Activated naive CD4-positive, alpha-beta T cell treated with Interleukin-2 at 50 U/mL for 16 hours (primary cell): Measurements from ENCODE around the gene SPRR5.

Experiments used
- DNase-seq: peaks from one replicate; pipeline ENCODE4 v3.0.0-alpha.2; 2020

Gene SPRR5

DNA sequence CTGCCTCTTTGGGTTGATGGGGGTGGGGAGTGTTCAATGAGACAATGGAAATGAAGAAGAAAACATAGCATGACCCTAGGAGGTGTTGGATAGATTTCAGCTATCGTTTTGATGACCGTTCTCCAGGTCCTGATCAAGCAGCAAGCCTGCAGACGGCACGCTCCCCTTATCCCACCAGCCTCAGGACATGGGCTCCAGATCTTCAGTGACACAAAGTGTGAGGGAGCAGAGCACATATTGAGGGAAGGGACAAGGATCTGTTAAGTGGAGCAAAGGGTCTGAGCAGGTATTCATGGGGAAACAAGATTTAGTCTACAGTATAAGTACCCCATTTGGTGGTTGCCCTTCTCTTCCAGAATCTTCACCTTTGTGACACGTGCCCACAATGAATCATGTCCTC, 4.7 kb downstream of the SPRR5 start:
- no peak for DNase-seq

DNA sequence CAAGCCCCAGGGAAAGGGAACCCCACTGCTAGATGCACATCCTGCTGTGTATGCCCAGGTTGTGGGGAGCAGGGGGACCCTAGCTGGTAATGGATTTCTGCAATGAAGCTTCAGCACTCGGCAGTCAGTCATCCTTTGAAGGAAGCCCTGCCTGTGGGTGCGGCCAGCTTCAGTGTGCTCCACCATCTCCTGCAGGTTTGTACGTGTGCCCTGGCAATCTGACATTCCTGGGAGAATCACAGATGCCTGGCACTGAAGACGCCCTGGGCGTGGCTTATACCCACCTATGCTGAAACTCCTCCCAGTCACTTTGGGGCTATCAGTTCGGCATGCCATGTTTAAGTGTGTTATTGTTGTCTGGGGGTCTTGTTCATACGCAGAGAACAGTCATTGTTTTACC, 6.8 kb downstream of the SPRR5 start:
- DNase-seq, result no peak

DNA sequence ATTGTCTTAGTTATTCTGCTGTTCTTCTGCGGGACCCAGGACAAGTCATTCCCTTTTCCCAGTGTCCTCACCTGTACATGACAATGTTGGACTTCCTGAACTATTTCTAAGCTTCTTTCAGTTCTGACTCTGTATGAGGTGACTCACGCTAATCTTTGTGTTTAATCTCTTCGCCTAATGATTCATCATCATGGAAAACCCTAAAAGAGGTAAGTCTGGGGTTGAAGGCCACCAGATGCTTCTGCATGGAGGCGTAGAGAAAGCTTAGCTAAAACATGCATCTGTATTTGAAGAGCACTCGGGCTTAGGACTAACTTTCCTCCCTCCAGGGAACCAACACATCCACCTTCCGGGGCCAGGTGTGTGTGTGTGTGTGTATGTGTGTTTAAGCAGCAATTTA, 7.4 kb downstream of the SPRR5 start:
- DNase-seq, result no peak

DNA sequence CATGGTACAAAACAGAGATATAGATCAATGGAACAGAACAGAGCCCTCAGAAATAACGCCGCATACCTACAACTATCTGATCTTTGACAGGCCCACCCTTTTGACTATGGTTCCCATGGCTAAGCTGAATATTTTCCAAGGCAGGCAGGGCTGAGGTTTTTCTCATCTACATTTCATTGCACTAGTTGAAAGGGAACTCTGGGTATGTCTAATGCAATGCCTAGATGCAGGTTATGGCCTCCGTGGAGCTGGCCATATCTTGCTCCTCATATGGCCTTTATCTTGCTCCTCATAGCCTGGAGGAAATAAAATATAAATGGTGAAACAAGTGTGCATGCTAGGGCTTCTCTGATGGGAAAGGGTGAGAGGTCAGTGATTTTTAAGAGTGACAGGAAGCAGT, 10.6 kb downstream of the SPRR5 start:
- no peak for DNase-seq

DNA sequence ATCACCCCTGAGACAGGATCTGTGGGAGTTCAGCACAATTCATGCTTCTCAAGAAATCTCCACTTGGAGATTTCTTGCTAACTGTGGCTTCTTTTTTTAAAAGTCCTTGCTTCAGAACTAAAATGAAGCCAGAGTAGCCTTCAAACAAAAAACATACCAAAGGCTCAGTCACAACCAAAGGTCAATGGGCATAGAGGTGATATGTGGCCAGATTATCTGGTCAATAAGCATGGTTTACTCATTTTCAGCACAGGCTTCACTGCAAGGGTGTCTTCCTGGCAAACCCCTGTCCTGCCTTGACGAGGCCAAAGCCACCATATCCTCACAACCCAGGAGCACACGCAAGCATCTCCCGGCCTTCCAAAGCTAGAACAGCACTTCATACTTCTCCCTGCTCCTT, 12.3 kb downstream of the SPRR5 start:
- no peak for DNase-seq

DNA sequence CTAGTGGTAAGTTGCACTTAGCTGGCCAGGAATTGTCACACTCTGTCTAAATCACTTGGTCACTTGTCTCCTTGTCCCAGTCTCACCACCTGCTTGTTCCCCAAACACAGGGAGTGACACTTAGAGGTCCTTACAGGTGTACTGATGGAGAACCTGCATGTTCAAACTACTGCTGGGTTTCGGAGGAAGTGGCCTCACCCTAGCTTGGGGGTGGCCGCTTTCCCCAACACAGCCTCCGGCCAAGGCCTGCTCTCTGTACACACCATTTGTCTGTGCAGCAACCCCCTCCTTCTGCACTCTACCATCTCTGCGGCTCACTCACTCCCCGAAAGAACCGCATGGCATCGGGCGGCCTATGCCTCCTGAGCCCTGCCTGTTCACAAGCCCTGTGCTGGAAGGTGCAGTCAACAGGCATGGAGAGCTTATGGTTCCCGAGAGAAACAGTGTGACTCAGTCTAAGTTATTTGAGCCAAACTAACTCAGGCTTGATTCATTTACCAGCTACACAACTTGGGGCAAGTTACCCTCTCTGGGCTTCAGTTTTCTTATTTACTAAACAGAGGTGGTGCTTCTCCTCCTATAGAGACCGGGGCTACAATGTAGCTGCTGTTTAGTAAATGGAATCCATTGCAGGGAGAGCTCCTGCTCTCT, 12.9 kb downstream of the SPRR5 start:
- DNase-seq, result no peak

DNA sequence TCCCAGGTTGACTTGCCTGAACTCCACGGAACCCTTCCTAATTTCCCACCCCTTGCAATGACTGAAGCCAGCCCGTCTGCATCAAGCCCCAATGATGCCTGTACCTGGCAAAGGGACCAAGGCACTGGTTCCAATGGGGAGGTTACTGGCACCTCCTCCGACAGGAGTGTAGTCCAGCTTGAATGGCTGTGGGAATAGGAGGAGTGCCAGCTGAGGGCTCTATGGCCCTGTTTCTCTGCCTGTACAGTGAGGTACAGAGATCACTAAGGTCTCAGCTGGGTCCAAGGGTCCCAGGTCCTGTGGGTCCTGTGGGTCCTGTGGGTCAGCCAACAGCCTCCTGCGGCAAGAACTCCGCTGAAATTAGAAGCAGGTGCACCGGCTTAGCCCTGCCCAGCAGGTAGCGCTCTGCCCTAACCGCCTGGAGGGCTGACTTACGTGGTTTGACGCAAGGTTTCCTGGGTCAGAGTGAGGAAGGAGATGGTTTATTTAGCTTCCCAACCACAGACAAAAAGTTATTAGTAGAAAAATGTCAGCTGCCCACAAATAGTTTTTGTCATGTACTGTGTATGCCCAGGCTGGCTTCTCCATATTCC, 13.5 kb downstream of the SPRR5 start:
- no peak for DNase-seq

DNA sequence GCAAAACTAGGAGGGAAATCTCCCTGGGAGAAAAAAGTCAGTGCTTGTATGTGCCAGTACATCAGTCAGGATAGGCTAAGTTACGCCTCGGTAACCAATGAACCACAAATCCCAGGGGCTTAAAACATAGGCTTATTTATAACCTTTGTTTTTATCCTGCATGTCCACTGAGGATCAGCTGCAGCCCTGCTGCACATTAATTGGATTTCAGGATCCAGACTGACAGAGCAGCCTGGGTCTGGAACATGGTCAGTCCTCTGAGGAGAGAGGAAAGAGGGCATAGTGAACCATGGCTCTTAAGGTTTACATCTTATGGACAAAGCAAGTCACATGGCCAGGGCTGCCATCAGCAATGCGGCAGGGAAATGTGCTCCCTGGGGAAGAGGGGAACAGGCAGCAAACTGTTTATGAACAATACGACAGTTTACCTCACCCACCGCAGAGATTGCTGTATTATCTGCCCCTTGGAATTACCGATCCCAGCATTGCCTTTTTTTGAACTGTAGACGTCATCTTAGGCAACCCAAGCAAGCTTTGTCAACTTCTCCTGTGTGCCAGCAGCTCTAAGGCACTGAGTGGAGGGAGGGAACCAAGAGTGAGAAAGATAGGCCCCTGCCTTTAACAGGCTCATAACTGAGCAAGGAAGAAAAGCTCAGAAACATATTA, 14.4 kb downstream of the SPRR5 start:
- DNase-seq, result no peak

DNA sequence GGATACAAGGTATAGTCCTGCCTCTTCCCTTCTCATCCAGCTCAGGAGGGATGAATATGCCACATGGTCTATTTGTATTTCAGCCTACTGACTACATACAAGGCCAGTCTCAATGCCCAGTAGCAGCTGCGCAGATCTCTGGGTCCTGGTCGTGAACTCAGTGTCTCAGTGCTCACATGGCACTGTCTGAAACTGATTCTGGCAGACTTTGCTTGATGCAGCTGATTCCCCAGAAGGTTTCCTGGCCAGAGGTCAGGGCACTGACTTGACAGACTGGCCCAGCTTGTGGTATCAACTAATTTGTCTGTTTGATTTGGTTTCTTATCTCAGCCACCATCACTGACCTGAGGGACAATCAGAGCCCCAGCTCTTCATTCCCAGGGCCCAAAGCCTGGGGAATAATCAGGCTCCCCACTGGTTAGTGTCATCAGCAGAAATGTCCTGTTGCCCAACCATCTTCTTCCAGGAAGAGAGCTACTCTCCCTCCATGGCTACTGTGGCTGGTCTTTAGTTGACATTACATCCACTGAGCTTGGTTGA, 15.9 kb downstream of the SPRR5 start:
- DNase-seq, result no peak

DNA sequence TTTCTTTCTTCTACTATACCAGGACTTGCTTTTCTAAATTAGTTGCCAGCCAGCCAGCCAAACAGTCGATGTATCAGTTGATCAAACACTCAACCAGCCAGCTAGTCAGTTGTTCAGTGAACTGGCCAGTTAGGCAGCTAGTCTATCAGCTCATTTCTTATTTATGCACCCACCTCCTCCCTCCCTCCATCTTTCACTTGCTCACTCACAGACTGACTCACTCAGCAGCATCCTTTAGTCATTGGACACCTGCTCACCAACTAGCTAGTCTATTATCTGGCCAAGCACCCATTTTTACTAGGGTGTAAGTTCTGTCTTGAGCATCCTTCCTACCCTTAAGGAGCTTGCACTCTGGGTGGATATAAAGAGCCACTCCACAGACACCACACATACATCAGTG, 17.5 kb downstream of the SPRR5 start:
- DNase-seq, result no peak

DNA sequence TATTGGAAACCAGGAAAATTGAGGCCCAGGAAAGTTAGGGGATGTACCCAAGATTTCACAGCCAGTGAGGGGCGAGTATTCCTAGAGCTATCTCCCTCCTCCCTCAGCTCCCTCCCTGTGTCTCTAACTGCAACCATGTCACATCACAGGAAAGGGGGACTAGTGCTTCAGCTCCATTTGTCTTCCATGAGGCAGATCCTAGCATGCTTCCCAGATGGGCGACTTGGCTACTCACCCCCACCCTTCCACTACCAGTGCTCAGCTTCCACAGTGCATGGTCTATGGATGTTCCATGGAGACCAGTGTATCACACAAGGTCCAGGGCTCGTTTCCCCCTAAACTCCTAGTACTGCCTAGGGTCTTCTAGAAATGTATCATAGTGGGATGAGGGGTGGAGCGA, 18.8 kb downstream of the SPRR5 start:
- DNase-seq, result no peak

DNA sequence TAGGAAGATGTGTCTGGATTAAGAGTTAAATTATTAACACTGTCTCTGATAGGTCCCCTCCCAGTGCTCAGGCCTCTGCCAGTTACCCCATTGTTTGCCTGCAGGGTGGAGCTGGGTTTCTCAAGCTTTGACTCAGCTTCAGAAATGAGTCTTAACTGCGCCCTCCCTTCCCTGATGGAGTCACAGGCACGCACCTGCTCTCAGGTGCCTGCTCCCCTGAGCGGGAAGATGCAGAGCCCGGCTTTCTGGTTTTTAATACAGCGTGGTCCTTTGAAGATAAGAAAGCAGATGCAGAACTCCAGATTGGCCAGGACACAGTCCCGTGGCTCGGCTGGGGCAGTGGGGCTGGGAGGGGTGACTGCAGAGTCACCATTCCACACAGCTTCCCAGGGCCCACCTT, 20.2 kb downstream of the SPRR5 start:
- DNase-seq, result no peak

DNA sequence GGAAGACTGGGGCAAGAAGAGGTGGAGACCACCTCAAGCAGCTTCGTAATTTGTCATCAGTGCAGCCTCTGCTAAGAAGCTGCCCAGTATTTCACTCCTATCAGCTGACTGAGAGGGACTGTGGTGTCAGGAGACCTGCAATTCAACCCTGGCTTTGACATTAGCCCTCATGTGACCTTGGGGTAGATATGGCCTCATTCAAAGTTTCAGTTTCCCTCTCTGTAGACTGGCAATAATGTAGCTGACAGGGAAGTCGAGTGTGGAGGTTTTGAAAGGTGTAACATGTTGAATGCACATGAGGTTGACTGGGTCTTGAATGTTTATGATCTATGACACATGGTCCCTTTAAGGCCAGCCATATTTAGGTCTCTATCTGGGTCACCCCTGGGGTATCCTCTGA, 21.2 kb downstream of the SPRR5 start:
- DNase-seq, result no peak

DNA sequence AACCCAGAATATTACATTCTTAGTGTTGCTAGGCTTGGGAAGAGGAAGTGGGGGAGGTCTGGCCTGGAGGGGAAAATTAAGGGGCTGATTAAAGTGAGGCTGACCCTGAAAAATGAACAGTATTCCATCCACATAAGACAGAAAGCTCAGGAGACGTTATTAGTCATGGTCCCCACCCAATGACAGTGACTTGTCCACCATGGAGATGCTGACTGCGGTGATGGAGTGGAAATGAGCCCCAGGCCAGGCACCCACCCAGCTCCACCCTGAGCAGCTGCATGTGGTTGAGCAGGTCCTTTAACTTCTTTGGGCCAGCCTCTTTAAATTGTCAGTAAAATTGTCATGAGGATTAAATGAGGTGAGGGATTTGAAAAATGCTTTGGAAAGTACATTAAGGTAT, 22.0 kb downstream of the SPRR5 start:
- no peak for DNase-seq

DNA sequence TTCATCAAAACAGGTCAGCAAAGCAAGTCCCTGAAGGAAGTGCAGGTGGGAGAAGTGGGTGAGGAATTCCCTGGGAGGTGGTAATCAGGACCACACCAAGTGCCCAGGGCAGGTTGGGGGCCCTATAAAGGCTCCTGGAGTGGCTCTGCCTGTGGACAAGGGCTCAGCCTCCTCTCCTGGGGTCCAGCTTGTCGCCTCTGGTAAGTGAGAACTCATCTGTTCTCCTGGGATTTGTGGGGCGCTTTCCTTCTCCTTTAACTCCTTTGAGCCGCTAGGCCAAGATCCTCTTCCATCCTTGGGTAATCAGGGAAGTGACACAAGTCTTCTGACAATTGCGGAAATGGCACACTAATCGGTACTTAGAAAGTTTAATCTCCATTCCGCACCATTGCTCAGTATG, 23.5 kb downstream of the SPRR5 start, which contains the start of gene SPRR4:
Gene SPRR4 (plus strand): TSS at position 154 of the 400 bp plus-strand sequence. CDS start 1,243 bp downstream, outside the sequence.
- DNase-seq, result no peak

DNA sequence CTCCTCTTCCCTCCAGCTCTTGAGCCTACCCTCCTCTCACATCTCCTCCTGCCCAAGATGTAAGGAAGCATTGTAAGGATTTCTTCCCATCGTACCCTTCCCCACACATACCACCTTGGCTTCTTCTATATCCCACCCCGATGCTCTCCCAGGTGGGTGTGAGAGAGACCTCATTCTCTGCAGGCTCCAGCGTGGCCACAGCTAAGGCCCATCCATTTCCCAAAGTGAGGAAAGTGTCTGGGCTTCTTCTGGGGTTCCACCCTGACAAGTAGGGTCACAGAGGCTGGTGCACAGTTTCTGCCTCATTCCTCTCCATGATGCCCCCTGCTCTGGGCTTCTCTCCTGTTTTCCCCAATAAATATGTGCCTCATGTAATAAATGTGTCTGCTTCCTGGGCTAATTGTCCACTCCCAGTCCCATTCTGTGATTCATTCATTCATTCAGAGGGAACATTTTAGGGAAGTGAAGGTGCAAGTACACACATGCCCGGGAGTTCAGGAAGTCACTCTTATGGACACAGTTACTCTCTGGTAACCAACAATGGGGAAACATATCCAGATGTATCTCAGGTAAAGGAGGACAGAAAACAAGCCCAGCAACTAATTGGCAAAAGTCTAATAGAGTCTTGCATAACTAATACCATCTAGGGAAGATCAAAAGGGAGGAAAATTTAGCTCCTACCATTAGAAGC, 25.3 kb downstream of the SPRR5 start:
- DNase-seq, result no peak

DNA sequence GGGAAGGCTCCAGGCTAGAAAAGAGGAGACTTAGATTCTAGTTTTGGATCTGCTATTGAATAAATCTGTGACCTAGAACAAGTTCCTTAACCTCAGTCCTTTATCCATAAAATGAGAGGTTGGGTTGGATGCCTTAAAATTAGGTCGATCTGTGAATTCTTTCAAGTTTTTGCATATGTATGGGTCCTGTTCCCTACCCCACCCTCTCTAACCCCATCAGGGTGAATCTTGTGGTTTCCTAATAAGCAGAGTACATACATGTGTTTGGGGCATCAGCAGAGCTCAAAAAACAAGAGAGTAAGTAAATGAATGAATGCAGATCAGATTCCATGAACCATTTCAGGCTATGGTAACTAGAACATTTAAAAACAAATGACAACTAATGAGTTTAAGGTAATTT, 29.7 kb downstream of the SPRR5 start:
- DNase-seq, result no peak

DNA sequence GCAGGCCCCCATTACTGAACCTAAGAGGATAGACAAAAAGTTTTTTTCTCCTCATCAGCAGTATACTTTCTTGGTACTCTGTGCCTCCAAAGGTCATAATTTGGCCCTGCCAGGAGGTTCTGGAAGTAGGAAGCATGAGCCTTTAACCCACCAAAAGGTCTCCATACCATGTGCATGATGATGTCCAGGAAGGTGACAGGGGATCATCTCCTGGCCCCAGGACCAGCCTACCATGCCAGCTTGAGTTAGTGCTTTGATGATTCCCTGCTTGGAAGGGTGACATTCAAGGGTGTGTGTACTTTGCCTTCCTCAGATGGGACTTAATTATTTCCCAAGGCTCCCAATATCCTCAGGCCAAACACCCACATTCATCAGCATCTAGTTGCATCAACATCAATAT, 30.6 kb downstream of the SPRR5 start:
- no peak for DNase-seq

DNA sequence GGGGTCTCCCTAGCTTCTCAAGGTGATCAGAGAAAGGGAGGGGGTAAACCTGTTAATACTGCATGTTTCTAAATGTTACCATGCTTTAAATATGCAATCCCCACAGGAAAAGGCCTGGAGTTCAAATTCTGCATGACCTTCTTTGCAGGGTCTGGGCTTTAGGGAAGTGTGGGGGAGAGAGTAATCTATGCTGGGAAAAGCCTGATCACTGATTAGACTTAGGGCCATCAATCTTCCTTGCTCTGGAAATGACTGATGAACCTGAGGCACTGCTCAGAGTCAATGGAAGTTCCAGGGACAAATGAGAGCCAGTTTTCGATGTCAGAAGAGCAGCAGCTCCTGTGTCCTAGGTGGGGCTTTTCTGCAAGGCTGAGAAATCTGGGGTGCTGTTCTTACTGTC, 33.7 kb downstream of the SPRR5 start:
- no peak for DNase-seq

DNA sequence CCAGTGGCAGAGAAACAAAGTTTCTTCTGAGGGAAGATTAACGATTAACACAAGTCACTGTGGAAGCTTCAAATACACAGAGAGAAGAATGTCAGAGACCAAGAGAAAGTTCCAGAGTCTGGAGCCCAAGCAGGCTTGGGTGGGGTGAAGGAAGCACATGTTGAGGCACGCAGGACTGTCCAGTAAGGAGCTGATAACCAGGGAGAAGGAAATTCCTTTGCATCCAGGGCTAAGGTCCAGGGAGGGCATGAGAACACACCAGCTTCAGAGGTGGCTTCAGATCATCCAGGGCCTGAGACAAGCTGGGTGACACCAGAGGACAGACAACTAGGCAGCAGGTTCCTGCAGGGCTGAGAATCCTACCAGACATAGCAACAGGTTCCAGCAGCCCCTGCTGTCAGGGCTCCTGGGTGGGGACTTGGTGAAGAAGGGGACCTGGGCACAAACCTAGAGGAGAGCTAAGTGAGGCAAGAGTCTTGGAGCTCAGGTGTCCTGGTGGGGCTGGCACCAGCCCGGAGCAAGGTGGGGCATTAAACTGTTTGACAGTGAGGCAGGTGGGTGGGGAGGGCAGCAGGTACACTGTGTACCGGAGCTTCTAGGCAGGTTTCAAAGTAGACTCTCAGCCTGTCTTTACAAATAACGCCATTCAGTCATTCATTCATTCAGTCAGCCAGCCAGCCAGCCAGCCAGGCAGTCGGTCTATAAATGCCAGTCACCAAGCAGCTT, 34.3 kb downstream of the SPRR5 start:
- DNase-seq, result no peak

DNA sequence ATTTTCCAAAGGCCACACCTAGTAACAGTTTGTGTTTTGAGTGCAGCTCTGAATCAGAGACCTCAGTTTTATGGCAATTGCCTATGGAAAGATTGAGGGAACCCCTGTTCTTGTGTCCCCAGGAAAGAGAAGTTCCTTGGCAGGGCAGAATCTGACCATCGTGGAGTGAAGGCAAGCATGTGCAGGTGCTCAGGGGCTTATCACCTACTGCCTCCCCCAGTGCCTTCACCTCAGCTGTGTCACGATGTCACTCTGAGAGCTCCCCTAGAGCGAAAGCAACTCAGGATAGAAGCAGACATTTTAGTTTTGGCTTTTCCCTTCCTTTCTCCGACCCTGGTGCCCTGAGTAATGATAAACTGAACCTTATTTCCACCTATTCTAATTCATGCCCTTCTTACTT, 35.1 kb downstream of the SPRR5 start:
- no peak for DNase-seq

DNA sequence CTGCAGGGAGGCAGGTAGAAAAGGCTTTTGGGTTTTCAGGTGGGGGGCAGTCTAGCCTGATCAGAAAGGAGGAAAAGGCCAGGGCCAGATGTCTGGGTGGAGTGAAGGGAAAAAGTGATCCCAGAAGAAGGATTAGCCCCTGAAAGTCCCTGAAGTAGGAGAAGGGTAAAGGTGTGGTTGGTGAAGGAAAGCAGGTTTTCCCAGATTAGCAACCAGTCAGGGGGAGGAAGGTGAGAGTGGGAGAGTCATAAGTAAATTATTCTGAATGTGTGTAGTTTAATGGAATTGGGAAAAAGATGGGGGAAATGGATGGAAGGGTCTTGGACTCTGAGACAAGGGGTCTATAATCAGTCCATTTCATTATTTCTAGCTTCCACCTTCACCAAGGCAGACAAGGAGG, 36.2 kb downstream of the SPRR5 start:
- no peak for DNase-seq

DNA sequence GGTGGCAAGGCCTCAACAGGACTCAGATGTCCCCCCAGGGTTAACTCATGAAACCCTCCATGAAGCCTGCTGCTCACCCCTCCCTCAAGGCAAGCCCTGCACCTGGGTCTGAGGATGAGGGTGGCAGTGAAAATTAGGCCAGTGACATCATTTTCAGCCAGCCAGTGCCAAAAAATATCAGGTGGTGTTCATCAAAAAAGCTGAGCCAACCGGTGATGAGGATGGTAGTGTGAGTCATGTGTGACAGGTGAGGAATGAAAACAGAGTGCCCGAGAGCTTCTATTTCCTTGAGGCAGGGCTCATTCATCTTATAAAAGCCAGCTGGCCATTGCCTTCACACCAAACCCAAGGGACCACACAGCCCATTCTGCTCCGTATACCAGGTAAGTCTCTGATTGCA, 36.7 kb downstream of the SPRR5 start, which contains the start of gene SPRR1A:
Gene SPRR1A (plus strand): TSS at position 339 of the 400 bp plus-strand sequence. CDS start 1,150 bp downstream, outside the sequence.
- DNase-seq, result no peak
